Activated CD8-positive, alpha-beta memory T cell treated with anti-CD3 and anti-CD28 coated beads, Interleukin-2, amount 50 U/mL, for 24 hours (primary cell): ENCODE results near the gene WIZ.

Experiments used
- DNase-seq: peaks from one replicate; pipeline ENCODE4 v3.0.0-alpha.2; 2020; ENCODE audit errors: extremely low read depth

WIZ gene

GRCh38 chr19:15445807-15446376 lies 3.9 kb downstream of the WIZ start:
- no peak for DNase-seq

GRCh38 chr19:15445227-15445605 lies 4.5 kb downstream of the WIZ start:
- DNase-seq, result no peak

GRCh38 chr19:15444505-15445226 lies 5.1 kb downstream of the WIZ start:
- no peak for DNase-seq

DNA sequence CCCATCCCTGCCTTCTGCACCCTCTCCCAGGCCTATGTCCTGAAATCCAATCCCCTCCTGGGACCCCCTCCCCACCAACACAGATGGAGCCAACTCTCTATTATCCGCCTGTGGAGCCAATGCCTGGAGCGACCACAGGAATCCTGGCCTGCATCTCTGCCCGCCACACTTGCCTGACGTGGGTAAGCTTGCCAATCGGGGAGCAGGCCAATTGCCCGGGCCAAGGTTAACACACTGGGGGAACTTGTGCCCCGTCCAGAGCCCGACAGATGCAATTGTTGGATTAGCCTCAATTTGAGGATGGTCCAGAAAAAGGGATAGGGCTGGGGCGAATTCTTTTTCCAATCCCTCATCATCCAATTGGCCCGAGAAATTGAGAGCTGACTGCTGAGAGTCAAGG lies 5.9 kb downstream of the WIZ start:
- no peak for DNase-seq

DNA sequence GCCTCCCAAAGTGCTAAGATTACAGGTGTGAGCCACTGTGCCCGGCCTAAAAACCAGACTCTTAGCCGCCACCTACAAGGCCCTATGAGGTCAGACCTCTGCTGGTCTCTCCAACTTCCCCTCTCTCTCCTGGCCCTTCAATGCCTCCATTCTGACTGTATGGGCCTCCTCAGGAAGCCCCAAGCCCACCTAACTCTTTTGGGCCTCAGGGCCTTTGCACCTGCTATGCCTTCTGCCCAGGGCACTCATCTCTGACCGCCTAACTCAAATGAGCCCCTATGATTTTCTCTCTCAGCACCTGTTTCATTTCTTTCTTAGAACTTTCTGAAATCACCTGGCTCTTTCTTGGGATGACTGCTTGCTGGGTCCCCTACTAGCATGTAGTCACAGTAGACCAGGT lies 6.4 kb downstream of the WIZ start:
- DNase-seq, result no peak

- no peak for DNase-seq
These were observed 7.4 kb downstream of the WIZ start for GRCh38 chr19:15442142-15442920.

- no peak for DNase-seq
These were observed 8.4 kb downstream of the WIZ start for GRCh38 chr19:15441317-15441716.

GRCh38 chr19:15439821-15440641 lies 9.7 kb downstream of the WIZ start:
- DNase-seq, result no peak

DNA sequence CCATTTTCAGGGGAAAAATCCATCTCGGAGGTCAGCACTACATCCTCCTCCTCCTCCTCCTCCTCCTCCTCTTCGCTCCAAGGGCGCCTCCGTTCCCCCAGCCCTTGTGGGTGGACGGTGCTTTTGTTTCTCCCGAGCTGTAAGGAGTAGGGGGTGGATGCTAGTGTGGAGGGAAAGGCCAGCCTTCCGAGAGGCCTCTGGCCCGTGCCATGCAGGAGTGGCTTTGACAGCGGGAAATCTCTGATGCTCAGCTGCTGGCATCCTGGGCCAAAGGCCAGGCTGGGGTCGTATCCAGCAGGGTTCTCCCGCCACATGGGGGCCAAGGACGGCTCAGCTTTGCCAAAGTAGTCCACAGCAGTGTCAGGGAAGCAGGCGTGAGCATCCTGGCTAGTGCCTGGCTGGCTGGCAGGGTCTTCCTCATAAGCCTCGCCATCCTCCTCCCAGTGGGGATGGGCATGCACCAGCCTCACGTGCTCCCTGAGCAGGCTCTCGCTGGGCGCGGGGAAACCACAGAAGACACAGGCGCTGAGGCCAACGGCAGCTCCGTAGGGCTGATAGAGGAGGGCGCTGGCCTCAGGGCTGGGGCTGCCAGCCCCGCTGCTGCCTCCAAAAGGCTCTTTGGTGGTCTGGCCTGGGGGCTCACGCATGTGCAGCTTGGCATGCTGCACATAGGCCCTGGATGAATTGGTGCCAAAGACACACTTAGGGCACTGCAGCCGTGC lies 10.5 kb downstream of the WIZ start:
- DNase-seq, result no peak

DNA sequence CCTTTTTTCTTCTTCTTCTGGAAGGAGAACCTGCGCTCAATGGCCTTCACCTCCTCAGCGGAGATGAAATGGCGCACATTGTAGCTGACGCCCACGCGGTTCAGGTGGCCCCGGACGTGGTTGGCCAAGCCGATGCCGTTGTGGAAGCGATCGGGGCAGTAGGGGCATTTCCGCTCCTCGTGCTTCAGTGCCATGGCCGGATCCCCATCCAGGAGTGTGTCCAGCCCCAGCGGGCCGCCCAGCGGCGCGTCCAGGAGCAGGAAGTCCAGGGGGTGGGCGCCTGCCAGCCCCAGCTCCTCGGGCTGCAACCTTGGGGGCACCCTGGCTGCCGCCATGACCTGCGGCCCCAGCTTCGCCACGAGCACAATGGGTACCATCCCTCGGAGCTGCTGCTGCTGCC lies 11.2 kb downstream of the WIZ start:
- DNase-seq, result no peak

GRCh38 chr19:15438124-15438496 lies 11.6 kb downstream of the WIZ start:
- DNase-seq, result no peak

DNA sequence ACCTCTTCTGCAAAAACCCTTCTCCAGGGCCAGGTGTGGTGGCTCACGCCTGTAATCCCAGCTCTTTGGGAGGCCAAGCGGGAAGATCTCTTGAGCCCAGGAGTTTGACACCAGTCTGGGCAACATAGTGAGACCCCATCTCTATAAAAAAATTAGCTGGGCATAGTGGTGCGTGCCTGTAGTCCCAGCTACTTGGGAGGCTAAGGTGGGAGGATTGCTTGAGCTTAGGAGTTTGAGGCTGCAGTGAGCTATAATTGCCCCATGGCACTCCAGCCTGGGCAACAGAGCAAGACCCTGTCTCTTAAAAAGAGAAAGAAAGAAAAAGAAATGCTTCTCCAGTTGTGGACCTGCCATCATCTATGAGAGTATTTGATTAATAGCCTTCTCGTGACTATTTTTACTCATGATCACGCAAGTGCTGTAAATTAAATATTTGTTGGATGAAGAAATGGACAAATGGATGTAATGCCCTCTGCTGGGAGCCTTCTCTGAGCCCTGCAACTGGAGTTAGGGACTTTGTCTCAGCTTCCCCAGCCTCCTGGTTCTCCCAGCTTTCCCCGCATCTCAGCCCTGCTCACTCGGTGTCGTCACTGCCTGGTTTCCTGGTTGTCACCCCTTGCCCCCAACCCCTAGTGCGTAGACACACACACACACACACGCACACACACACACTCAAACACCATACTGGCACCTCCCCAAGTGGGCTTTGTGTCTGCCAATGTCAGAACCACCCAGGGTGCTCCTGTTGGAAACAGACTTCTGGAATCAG lies 12.2 kb downstream of the WIZ start:
- DNase-seq, result no peak

DNA sequence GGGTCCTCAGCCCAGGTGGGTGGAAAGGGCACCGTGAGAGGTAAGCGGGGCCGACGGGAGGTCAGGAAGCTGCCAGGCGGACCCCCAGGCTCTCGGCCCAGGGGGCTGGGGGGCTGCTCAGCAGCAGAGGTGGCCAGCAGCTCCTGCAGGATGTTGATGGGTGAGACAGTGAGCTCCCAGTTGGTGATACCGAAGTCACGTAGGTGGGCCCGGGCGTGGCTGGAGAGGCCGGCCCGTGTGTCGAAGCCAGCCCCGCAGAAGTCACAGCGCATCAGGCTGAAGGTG lies 13.0 kb downstream of the WIZ start:
- DNase-seq, result no peak

DNA sequence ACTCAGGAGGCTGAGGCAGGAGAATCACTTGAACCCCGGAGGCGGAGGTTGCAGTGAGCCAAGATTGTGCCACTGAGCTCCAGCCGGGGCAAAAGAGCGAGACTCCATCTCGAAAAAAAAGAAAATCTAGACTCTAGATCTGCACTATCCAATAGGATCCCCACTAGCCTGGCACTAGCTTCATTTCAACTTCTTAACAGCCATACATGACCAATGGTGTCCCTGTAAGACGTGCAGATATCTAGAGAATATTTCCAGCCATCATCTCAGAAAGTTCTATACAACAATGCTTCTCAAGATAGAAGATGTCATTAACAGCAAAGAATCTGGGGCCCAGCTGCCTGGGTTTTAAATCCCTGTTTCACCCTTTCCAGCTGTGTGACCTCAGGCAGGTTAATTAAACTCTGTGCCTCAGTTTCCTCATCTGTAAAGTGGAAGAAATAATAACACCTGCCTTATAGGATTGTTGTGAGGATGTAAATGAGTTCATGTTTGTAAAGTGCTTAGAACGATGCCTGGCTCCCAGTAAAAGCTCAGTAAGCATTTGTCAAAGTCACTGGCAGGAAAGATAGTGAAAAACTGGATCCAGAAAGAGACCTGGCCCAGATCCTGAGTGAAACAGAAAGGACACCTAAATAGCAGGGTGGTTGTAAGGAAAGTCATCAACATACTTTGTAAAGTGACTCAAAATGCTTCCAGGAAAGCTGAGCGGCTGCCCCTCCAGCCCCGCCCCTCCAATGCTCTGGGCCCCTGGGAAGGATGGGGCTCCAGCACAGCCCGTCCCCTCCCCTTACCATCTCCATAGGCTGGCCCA lies 13.5 kb downstream of the WIZ start:
- no peak for DNase-seq

GRCh38 chr19:15433519-15434069 lies 16.2 kb downstream of the WIZ start:
- DNase-seq, result no peak

GRCh38 chr19:15432629-15433518 lies 16.9 kb downstream of the WIZ start:
- peak; percentile 63 for DNase-seq

- DNase-seq, result no peak
These were observed 17.7 kb downstream of the WIZ start for GRCh38 chr19:15432018-15432494.

GRCh38 chr19:15431396-15432017 lies 18.2 kb downstream of the WIZ start:
- no peak for DNase-seq
